Measurements from ENCODE around the gene KREMEN1.
"Not testable (repeated sequence)": the region's sequence is repeated elsewhere in the genome, so short reads cannot be mapped to it uniquely, and the experiment has no call there.

Gene KREMEN1

DNA sequence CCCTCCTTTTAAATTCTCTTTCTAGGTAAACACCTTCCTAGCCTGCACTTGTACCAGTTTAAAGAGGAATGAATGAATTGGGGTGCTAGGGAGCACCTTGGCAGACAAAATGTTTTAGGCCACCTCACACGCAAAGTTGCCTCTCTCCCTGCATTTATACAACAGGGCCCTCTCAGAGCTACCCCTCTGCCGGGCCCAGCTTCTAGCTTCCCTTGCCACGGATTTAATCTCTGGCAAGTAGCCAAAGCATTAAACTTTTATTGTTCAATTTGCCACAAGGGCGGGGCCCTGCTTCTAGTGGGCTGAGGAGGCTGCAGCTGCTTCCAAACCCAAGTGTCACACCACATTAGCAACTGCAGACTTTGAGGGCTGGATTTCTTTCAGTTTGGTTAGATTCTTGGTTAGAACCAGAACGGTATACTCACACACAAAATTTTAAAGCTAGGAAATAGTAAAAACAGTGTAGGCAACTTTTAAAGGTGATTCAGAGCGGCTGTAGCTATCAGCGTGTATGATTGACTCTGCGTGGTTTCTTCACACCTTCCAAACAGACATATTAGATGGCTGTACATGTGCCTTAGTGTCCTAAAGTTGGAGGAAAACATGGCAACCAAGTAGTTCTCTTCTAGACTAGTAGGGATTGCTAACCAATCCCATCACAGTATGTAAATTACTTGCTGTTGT lies 6.5 kb downstream of the KREMEN1 start:
- no peak for DNase-seq

DNA sequence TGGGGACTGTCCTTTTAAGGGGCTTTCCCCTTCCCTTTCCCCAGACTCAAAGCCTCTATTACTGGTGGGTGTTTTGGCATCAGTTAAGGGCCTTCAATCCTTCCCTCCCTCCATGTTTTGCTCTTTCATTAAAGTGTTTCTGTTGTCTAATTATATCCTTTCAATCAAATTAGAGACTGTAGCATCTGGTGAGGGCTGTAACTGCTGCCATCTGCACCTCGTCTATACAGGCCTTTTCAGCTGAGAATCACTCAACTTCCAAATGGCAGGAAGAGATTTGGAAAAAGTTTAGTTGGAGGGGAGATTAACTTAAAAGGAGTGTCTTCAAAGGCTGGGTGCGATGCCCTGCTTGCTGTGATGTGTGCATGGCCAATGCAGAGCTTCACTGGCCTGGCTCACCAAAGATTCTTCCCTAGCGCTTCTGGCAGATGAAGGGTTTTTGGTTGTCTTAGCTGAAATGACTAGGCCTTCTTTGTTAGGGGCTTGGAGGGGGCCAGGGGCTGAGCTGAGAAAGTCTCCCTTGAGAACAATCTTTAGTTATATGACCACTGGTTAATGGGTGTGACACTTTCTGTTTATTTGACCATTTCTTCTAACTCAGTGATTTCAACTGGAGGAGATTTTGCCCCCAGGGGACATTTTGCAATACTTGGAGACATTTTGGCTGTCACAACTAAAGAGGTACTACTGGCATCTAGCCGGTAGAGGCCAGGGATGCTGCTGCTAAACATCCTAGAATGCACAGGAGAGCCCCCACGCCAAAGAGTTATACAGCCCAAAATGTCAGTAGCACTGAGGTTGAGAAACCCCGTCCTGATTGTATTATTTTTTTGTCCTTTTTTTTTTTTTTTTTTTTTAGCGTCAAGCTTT lies 7.5 kb downstream of the KREMEN1 start:
- DNase-seq, result no peak

DNA sequence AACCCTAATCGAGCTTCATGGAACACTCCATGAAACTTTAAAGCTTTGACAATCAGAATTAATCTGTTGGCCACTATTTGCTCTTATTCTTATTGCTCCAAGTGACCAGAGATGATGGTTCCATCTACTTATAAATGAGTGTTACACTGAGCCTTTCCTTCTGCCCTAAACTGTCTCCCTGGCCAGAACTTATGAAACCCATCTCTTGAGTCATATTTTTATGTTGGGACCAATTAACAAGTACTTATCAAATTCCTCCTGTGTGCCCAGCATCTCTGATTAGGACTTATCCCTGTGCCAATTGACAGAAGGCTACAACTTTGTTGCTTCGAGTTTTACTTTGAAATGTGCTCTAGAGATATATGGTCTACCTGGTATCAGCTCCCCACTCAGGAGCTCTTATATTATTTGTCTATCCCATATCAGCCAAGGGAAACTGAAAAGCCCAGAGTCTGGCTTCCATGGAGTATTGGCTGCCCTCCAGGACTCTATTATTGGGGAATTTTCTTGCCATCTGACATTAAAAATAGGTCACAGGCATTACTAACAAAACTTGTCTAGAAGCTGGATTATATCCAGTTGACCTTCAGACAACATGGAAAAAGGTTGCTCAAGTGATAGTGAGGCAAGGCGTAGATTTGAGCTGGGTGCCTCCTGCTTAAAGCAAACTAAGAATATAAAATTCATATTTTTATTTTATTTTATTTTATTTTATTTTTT lies 8.8 kb downstream of the KREMEN1 start:
- no peak for DNase-seq

DNA sequence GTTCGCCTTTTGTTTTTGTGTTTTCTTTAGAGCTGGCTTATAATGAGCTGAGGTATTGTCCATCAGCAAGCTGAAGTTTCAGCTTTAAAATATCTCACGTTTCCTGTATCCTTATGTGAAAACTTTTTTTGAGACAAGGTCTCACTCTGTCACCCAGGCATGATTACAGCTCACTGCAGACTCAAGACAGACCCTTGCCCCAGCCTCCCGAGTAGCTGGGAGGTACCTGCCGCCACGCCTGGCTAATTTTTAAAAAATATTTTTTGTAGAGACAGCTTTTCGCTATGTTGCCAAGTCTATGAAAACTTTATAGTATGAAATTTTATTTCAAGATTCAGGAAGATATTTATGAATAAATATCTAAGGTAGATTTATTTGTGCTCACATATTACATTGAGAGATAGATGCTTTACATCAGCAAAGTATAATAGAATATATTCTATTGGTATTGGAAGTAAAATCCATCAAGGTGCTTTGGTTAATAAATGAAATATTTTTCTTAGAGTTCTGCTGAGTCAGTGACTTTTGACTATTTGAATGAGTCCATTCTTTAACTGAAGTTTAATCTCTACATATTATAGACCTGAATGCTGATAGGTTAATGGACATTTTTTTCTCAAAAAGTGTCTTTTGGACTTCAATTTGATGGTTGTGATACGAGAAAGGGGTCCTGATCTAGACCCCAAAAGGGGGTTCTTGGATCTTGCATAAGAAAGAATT lies 10.2 kb downstream of the KREMEN1 start:
- DNase-seq, result no peak

DNA sequence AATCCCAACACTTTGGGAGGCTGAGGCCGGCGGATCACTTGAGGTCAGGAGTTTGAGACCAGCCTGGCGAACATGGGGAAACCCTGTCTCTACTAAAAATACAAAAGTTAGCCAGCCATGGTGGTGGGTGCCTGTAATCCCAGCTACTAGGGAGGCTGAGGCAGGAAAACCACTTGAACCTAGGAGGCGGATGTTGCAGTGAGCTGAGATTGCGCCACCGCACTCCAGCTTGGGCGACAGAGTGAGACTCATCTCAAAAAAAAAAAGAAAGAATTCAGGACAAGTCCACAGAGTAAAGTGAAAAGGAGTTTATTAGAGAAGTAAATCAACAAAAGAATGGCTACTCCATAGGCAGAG lies 10.7 kb downstream of the KREMEN1 start:
- not testable (repeated sequence) for DNase-seq

DNA sequence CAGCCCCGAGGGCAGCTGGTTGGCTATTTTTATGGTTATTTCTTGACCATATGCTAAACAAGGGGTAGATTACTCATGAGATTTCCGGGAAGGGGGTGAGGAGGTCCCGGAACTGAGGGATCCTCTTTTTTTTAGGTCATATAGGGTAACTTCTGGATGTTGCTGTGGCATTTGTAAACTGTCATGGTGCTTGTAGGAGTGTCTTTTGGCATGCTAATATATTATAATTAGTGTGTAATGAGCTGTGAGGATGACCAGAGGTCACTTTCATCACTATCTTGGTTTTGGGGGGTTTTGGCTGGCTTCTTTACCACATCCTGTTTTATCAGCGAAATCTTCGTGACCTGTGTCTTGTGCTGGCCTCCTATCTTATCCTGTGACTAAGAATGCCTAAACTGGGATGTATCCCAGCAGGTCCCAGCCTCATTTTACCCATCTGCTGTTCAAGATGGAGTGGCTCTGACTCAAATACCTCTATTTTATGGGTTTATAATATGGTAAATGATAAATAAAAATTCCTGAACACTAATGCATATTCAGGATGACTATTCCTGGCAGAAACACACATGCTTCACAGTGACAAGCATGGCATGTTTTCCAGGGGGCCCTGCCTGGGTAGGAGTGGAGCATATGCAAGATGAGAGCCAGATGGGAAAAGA lies 11.2 kb downstream of the KREMEN1 start:
- no peak for DNase-seq

DNA sequence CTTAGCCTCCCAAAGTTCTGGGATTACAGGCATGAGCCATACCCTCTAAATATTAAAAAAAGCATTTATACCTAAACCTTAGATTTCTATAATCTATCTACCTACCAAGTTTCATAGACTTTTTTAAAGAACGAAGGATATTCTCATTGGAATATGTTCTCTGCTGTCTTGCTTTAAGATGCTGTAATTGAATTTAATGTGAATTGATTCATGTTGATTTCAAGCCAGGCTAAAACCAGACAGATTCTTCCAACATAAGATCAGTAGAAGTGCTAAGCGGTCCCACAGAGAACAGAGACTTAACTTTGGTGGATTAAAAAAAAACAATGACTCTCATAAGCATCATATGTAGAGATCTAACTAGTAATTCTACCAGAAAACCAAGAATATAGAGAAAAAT lies 14.2 kb downstream of the KREMEN1 start:
- no peak for DNase-seq

DNA sequence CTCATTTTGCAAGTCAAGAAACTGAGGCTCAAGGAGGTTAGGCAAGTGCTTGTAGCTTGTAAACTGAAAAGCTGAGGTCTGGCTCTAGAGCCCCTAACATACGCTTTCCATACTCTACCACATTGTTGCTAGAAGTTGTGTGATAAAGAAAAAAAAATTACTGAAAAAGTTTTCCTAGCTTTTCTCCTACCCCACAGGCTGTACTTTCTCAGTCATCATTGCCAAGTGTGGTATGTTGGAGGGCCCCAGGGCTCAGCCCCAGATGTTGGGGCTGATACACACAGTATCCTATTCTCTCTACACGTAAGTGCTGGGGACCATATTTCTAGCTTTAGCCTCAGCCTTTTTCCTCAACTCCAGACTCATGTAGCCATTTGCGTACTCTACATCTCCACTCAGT lies 16.0 kb downstream of the KREMEN1 start:
- DNase-seq, result no peak

DNA sequence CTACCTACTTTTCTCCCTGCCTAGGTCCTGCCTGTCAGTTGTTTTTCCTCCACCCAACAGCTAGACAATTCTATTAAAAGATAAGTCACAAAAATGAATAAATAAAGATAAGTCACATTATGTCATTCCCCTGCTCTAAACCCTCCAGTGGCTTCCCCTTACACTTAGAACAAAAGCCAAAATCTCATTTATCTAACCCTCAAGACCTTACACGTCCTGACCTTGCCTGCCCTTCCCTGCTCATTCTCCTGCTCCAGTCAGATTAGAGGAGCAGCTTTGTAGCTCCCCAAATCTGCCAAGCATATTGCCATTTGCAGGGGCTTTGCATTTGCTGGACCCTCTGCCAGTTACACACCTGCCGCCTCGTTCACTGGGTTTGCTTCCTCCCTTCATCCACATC lies 16.7 kb downstream of the KREMEN1 start:
- DNase-seq, result no peak

DNA sequence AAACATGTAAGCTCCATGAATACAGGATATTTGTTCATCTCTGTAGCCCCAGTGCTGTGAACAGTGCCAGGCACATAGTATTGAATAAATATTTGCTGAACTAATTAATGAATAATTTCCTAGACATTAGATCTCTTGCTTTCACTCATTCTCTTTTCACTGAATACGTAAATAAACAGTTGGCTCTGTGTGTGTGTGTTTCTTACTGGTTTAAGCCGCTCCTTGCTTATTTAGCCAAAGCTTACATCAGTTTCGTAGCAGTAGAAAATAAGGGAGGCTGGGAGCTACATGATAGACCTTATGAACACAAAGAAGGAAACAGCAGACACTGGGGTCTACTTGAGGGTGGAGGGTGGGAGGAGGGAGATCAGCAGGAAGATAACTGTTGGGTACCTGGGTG lies 17.2 kb downstream of the KREMEN1 start:
- no peak for DNase-seq

DNA sequence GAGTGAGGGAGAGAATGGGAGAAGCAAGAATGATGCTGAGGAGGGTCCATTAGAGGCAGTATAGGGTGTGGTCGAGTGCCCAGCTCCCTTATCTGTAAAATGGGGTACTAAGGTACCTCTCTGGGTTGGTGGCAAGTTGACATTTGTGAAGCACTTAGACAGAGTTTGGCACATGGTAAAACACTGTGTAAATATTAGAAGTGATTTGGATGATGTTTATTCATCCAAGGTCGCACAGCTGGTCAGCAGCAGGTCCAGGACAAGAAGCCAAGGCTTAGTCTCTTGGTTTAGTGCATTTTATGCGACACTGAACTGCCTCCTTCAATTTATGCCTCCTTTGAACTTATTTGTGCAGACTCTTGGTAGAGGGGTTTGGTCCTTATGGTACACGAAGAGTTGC lies 19.4 kb downstream of the KREMEN1 start:
- no peak for DNase-seq

DNA sequence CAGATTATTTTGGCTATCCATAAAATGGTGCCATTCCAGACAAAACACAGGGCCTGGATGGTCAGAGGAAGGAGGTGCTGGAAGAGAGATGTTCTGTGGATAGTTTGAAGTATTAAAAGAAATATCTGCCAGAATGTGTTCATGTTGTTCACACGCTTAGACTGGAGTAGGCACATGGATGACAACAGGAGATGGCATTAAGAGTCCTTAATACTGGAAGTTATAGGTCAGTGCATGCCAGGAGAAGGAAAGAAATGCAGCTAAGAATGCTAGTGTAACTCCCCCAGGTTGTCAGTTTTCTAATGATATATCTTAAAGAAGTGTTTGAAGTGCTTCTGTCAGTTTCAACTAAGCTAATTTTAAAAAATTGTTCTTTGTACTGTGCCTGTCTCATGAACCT lies 20.2 kb downstream of the KREMEN1 start:
- no peak for DNase-seq

DNA sequence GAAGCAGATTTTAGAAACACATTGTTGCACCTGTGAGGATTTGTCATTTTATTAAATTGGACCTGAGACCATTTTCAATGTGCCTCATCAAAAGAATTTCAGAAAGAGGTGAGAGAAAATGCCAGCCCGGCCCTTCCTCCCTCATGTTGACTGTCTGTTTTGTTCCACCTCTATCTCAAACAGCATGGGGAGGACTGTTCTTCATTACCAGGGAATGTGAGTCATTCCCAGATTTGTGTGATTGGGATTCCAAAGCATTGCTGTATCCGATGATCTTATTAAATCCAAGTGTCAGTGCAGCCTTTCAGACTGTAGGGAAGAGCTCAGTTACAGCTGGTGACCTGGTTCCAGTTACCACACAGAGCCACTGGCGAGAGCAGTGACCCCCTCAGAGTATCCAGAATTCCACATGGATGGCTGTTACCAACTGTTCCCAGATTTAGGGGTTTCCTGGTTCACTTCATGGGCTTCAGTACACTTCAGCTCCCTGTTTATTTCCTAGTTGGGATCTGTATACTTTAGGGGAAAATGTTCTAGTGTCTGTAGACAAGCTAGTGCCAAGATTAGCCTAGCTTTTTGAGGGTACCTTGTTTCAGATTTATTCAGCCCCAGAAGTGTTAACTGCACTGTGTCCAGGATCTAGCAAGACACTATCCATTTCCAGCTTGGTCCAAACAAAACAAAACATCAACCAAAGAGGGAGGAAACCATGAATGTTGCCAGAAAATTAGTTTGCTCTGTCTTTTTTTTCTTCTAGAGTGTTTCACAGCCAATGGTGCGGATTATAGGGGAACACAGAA lies 20.9 kb downstream of the KREMEN1 start:
- no peak for DNase-seq

DNA sequence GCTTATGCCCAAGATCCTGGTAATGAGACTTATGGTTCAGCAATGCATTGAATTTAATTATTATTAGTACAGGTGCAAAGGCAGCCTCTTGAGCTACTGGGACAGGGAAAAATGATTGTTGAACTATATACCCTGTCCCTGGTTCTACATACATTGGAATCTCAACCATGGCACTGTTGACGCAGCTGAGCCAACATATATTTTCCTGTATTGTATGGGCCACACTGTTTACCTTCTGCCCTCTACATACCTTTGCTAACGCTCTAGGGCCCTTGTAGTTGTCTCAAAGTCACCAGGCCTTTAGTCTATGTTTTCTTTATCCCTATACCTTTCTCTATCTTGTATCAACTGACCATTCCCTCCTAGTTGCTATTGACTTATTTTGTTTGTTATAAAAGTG lies 22.6 kb downstream of the KREMEN1 start:
- no peak for DNase-seq

DNA sequence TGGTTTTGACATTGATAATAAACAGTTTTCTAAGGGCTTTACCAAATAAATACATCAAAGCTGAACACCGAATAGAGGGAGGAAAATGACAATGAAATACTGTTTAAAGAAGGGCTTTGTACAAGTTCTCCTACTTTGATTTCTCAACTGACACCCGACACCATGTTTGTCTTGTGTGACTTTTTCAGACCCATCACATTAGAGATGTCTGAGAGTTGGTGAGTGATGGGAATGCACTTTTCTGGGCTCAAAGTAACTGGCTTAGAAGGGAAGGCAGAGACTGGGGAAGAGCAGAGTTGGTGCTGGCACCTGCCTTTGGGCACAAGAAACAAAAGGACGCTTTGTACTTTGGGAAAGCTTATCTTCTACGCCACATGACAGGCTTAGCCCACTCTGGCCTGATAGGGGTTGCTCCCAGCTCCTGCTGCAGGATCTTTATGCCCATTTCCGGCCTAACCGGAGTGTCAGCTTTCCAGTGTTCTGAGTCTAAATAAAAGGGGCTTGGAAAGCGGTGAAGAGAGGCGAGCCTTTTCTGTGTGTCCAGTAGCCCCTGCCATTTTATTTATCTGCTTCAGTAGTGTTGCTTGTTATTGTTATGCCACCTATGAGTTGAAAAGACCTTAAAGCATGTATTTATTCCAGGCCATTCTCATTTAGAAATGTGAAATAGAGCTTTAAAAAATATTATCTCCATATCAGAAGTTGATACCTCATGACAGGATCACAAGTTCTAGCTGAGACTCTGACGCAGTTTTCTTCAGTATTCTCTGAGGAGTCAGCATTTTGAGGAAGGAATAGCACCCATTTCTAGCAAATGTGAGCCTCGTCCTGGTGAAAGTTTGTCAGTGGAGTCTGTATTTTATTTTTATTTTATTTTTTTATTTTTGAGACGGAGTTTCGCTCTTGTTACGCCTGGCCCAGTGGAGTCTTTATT lies 24.2 kb downstream of the KREMEN1 start:
- no peak for DNase-seq

DNA sequence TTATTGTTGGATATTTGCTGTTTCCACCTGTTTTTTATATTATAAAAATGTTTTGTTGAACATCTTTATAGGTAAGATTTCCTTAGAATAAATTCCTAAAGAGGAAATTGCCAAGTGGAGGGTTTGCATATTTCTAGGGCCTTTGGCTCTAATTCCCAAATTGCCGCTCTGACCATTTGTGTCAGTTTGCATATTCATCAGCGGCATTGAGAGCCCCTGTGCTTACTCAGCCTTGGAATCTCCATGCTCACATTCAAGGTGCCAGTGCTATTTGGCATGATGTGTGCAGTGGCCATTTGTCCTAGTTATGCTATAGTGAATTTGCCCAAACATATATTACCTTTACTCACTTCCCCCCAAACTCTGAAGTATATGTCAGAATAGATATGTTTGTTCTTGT lies 25.5 kb downstream of the KREMEN1 start:
- no peak for DNase-seq

DNA sequence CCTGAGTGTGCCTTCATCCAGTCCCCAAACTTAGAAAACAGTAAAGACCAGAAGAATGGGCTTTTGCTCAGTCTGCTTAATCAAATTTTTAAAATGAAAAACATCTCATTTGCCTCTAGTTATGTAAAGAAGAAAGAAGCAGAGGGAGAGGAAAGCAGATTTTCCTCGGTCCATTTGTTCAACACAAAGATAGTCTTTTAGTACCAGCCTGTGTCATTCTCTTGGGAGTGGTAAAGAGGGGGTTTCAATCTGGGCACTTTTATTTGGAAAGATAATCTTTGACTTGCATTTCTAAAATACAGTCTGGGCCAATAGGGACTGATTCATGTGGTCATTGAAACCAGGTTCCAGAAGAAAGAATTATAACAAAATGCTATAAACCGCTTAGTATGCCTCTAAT lies 29.5 kb downstream of the KREMEN1 start:
- DNase-seq, result no peak

DNA sequence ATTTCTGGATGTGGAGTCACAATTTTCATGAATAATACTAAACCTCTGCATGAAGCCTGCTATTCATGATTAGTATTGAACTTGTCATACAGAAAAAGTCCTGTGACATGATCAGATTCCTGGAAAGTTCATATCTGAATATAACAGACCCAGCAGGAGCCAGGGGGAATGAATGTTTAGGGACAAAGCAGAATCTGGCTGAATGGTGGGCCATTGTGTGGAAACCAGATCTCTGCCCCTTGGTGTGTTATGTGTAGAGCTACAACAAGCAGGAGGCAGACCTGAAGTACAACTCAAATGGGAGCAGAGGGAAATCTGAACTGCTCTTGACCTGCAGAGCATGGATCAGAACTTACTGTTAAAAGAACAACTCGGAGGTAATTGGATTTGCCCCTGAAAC lies 30.3 kb downstream of the KREMEN1 start:
- no peak for DNase-seq

DNA sequence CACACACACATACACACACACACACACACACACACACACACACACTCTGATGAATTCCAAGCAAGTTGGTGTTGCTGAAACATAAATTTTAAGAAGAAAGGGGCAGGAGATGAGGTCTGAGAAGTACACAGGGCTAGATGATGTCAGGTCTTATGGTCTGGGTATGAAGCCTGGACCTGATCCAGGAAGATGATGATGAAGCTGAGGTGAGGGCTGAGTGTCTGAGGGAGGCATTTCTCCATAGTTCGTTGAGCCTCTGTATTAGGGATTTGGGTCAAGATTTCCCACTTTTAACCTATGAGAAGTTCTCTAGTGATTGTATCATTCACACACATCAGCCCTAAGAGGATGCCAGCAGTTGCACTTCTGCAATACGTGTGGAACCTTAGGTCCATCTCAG lies 32.6 kb downstream of the KREMEN1 start:
- no peak for DNase-seq

DNA sequence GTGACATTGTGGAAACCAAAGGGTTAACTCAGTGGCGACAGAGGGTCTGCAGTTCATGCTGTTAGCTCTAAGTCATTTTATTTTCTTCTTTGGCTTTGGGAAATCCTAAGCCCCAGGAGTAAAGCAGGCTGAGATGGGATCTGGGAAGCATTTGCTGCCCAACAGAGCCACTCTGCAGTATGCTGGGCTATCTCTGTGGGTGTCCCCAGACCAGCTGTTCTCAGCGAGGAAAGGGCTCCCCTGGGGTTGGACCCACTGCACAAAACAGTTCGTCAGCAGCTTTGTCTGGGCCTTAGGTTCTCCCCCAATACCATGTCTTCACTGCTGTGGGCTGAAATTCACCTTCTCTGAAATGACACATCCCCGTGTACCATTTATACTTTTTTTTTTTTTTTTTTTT lies 34.0 kb downstream of the KREMEN1 start:
- no peak for DNase-seq

DNA sequence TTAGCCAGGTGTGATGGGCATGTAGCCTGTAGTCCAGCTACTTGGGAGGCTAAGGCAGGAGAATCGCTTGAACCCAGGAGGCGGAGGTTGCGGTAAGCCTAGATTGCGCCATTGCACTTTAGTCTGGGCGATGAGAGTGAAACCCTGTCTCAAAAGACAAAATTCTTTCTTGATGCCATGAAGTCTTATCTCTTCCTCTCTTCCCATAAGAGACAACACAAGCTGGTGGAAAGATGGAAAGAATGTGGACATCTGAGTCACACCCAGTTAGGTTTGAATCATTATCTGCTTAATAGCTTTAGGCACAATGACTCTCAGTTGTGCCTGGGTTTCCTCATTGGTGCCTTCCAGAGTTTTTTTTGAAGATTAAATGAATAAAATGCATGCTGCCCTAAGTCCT lies 35.3 kb downstream of the KREMEN1 start:
- DNase-seq, result no peak

Measured in effector CD8-positive, alpha-beta T cell (primary cell).